ENCODE results near the gene MTG2.

Gene MTG2

GRCh38 chr20:62203378-62204030, 20.7 kb downstream of the MTG2 start:
- H3K4me3 ChIP-seq (ENCODE audit: low read depth, low read length) = no peak overlapping the region
- no peak overlapping the region for H4K12ac ChIP-seq (ENCODE audit: low read depth, low read length)
- peaks cover 32 to 36% of the 10 kb centered on the region in 2 experiments for H3K36me3 ChIP-seq (ENCODE audit: control insufficient read depth in 1 of 2, insufficient read depth in 2 of 2, low read length in 2 of 2)
- DNase-seq = no peak
- no CpG with 5 or more reads among the region's 22 CpGs for WGBS (ENCODE audit: extremely low coverage, insufficient coverage, insufficient read length)
- H3K79me1 ChIP-seq (ENCODE audit: low read length) = no peaks in the 10 kb centered on the region
- H3K23ac ChIP-seq (ENCODE audit: low read length) = no peak overlapping the region
- no peaks in the 10 kb centered on the region for H3K9me3 ChIP-seq (ENCODE audit: insufficient read depth, low read depth, low read length)
- H2BK5ac ChIP-seq (ENCODE audit: low read depth, low read length, poor library complexity) = no peak overlapping the region
- H3K27me3 ChIP-seq (ENCODE audit: insufficient read depth, low read length) = no peaks in the 10 kb centered on the region
- H2BK120ac ChIP-seq (ENCODE audit: insufficient read depth, low read length, poor library complexity) = no peak overlapping the region
- H3K4me1 ChIP-seq (ENCODE audit: control insufficient read depth in 1 of 2, insufficient read depth in 2 of 2, low read length in 2 of 2) = no peaks in the 10 kb centered on the region
- no peak overlapping the region for H2BK12ac ChIP-seq (ENCODE audit: low read length)
- H3K4me2 ChIP-seq (ENCODE audit: low read length) = no peak overlapping the region
- no peak overlapping the region for H2AK5ac ChIP-seq (ENCODE audit: low read length)
- no peak overlapping the region for H2AFZ ChIP-seq (ENCODE audit: insufficient read depth, low read length, poor library complexity)
- H4K91ac ChIP-seq (ENCODE audit: low read depth, low read length) = no peak overlapping the region
- H3K14ac ChIP-seq (ENCODE audit: low read length) = no peak overlapping the region
- no peak overlapping the region for H3K4ac ChIP-seq (ENCODE audit: low read depth, low read length)
- H3K79me2 ChIP-seq (ENCODE audit: control insufficient read depth, insufficient read depth, low read length, poor library complexity) = no peaks in the 10 kb centered on the region
- H3K27ac ChIP-seq (ENCODE audit: low read depth, low read length) = no peak overlapping the region
- no peak overlapping the region for H3K9ac ChIP-seq (ENCODE audit: low read length)
- no peak overlapping the region for H3K18ac ChIP-seq (ENCODE audit: low read length)
- no peak overlapping the region for H4K8ac ChIP-seq (ENCODE audit: low read depth, low read length)

- H3K18ac ChIP-seq (ENCODE audit: low read length) = no peak overlapping the region
- H3K4me3 ChIP-seq (ENCODE audit: low read depth, low read length) = no peak overlapping the region
- no peak overlapping the region for H2BK5ac ChIP-seq (ENCODE audit: low read depth, low read length, poor library complexity)
- no peak overlapping the region for H3K9ac ChIP-seq (ENCODE audit: low read length)
- H3K36me3 ChIP-seq (ENCODE audit: control insufficient read depth in 1 of 2, insufficient read depth in 2 of 2, low read length in 2 of 2) = peaks cover 19 to 20% of the 10 kb centered on the region in 2 experiments
- H3K4me2 ChIP-seq (ENCODE audit: low read length) = no peak overlapping the region
- no peak overlapping the region for H2BK12ac ChIP-seq (ENCODE audit: low read length)
- no peak for DNase-seq
- H4K8ac ChIP-seq (ENCODE audit: low read depth, low read length) = no peak overlapping the region
- H3K9me3 ChIP-seq (ENCODE audit: insufficient read depth, low read depth, low read length) = peaks cover 3% of the 10 kb centered on the region
- no peaks in the 10 kb centered on the region for H3K27me3 ChIP-seq (ENCODE audit: insufficient read depth, low read length)
- H3K23ac ChIP-seq (ENCODE audit: low read length) = no peak overlapping the region
- no peak overlapping the region for H3K4ac ChIP-seq (ENCODE audit: low read depth, low read length)
- H3K4me1 ChIP-seq (ENCODE audit: control insufficient read depth in 1 of 2, insufficient read depth in 2 of 2, low read length in 2 of 2) = no peaks in the 10 kb centered on the region
- H3K27ac ChIP-seq (ENCODE audit: low read depth, low read length) = no peak overlapping the region
- H2BK120ac ChIP-seq (ENCODE audit: insufficient read depth, low read length, poor library complexity) = no peak overlapping the region
- H3K79me2 ChIP-seq (ENCODE audit: control insufficient read depth, insufficient read depth, low read length, poor library complexity) = no peaks in the 10 kb centered on the region
- H2AK5ac ChIP-seq (ENCODE audit: low read length) = no peak overlapping the region
- H3K14ac ChIP-seq (ENCODE audit: low read length) = no peak overlapping the region
- no peak overlapping the region for H4K12ac ChIP-seq (ENCODE audit: low read depth, low read length)
- H2AFZ ChIP-seq (ENCODE audit: insufficient read depth, low read length, poor library complexity) = no peak overlapping the region
- no CpG with 5 or more reads among the region's 38 CpGs for WGBS (ENCODE audit: extremely low coverage, insufficient coverage, insufficient read length)
- no peaks in the 10 kb centered on the region for H3K79me1 ChIP-seq (ENCODE audit: low read length)
- H4K91ac ChIP-seq (ENCODE audit: low read depth, low read length) = no peak overlapping the region
Measured at GRCh38 chr20:62205618-62206387, 23.0 kb downstream of the MTG2 start.

- Histone ChIP-seq H3K36me3 (ENCODE audit: control insufficient read depth in 1 of 2, insufficient read depth in 2 of 2, low read length in 2 of 2) (peaks cover 13 to 14% of the 10 kb centered on the region in 2 experiments), H3K27ac (ENCODE audit: low read depth, low read length) (no peak overlapping the region), H3K9me3 (ENCODE audit: insufficient read depth, low read depth, low read length) (peaks cover 3% of the 10 kb centered on the region), H4K91ac (ENCODE audit: low read depth, low read length) (no peak overlapping the region), H3K14ac (ENCODE audit: low read length) (no peak overlapping the region), H2AK5ac (ENCODE audit: low read length) (no peak overlapping the region), H3K18ac (ENCODE audit: low read length) (no peak overlapping the region), H3K27me3 (ENCODE audit: insufficient read depth, low read length) (no peaks in the 10 kb centered on the region), H4K12ac (ENCODE audit: low read depth, low read length) (no peak overlapping the region), H3K4me3 (ENCODE audit: low read depth, low read length) (no peak overlapping the region), H3K23ac (ENCODE audit: low read length) (no peak overlapping the region), H3K4me1 (ENCODE audit: control insufficient read depth in 1 of 2, insufficient read depth in 2 of 2, low read length in 2 of 2) (no peaks in the 10 kb centered on the region), H3K9ac (ENCODE audit: low read length) (no peak overlapping the region), H3K4ac (ENCODE audit: low read depth, low read length) (no peak overlapping the region), H2AFZ (ENCODE audit: insufficient read depth, low read length, poor library complexity) (no peak overlapping the region), H3K4me2 (ENCODE audit: low read length) (no peak overlapping the region), H4K8ac (ENCODE audit: low read depth, low read length) (no peak overlapping the region), H3K79me1 (ENCODE audit: low read length) (no peaks in the 10 kb centered on the region), H2BK12ac (ENCODE audit: low read length) (no peak overlapping the region), H3K79me2 (ENCODE audit: control insufficient read depth, insufficient read depth, low read length, poor library complexity) (no peaks in the 10 kb centered on the region), H2BK5ac (ENCODE audit: low read depth, low read length, poor library complexity) (no peak overlapping the region), H2BK120ac (ENCODE audit: insufficient read depth, low read length, poor library complexity) (no peak overlapping the region)
- no peak for DNase-seq
- WGBS (ENCODE audit: extremely low coverage, insufficient coverage, insufficient read length) = no CpG with 5 or more reads among the region's 17 CpGs
Measured at GRCh38 chr20:62206388-62206775, 23.6 kb downstream of the MTG2 start.

- Histone ChIP-seq H3K18ac (ENCODE audit: low read length) (no peak overlapping the region), H3K79me2 (ENCODE audit: control insufficient read depth, insufficient read depth, low read length, poor library complexity) (no peaks in the 10 kb centered on the region), H3K23ac (ENCODE audit: low read length) (no peak overlapping the region), H4K12ac (ENCODE audit: low read depth, low read length) (no peak overlapping the region), H2AK5ac (ENCODE audit: low read length) (no peak overlapping the region), H2BK12ac (ENCODE audit: low read length) (no peak overlapping the region), H3K79me1 (ENCODE audit: low read length) (no peaks in the 10 kb centered on the region), H4K91ac (ENCODE audit: low read depth, low read length) (no peak overlapping the region), H4K8ac (ENCODE audit: low read depth, low read length) (no peak overlapping the region), H3K27ac (ENCODE audit: low read depth, low read length) (no peak overlapping the region), H3K4me1 (ENCODE audit: control insufficient read depth in 1 of 2, insufficient read depth in 2 of 2, low read length in 2 of 2) (no peaks in the 10 kb centered on the region), H2BK120ac (ENCODE audit: insufficient read depth, low read length, poor library complexity) (no peak overlapping the region), H3K14ac (ENCODE audit: low read length) (no peak overlapping the region), H3K9ac (ENCODE audit: low read length) (no peak overlapping the region), H3K27me3 (ENCODE audit: insufficient read depth, low read length) (no peaks in the 10 kb centered on the region), H2BK5ac (ENCODE audit: low read depth, low read length, poor library complexity) (no peak overlapping the region), H2AFZ (ENCODE audit: insufficient read depth, low read length, poor library complexity) (no peak overlapping the region), H3K4me3 (ENCODE audit: low read depth, low read length) (no peak overlapping the region), H3K36me3 (ENCODE audit: control insufficient read depth in 1 of 2, insufficient read depth in 2 of 2, low read length in 2 of 2) (peaks cover 0 to 2% of the 10 kb centered on the region in 2 experiments), H3K4ac (ENCODE audit: low read depth, low read length) (no peak overlapping the region), H3K9me3 (ENCODE audit: insufficient read depth, low read depth, low read length) (peaks cover 3% of the 10 kb centered on the region), H3K4me2 (ENCODE audit: low read length) (no peak overlapping the region)
- WGBS (ENCODE audit: extremely low coverage, insufficient coverage, insufficient read length) = no CpG with 5 or more reads among the region's 19 CpGs
- DNase-seq = no peak
Measured at GRCh38 chr20:62208061-62208794, 25.4 kb downstream of the MTG2 start.

Data from trophoblast cell (in vitro differentiated cells and primary cell).